Cardiac muscle cell (in vitro differentiated cells and primary cell): ENCODE data around the gene UBXN11. TPM values are rescaled to one million over a fixed set of nuclear protein-coding genes. Genes with fewer than 3 reads are reported as not detected.

Experiments used
- DNase-seq, 2 donors: peaks; one replicate each; pipeline versions ENCODE4 v3.0.0 to v3.0.0-alpha.2; 2010 to 2017; ENCODE audit warnings: low read depth in 1 of 2, low spot score in 1 of 2
- H3K27ac ChIP-seq: fragments of 200-600 bp; sonication (generic); 2 replicates; pipeline ENCODE4 v1.5.1; 2016
- H3K27me3 ChIP-seq: fragments of 200-600 bp; sonication (generic); 2 replicates; pipeline ENCODE4 v1.6.0; 2016; ENCODE audit warnings: control low read depth
- H3K36me3 ChIP-seq: fragments of 200-600 bp; sonication (generic); 2 replicates; pipeline ENCODE4 v1.5.1; 2016; ENCODE audit warnings: control low read depth
- H3K4me1 ChIP-seq: fragments of 200-600 bp; sonication (generic); 2 replicates; pipeline ENCODE4 v1.8.1; 2017; ENCODE audit warnings: low read depth, mild to moderate bottlenecking, mixed run types
- H3K4me3 ChIP-seq: fragments of 200-600 bp; sonication (generic); 2 replicates; pipeline ENCODE4 v1.5.1; 2016; ENCODE audit warnings: mild to moderate bottlenecking
- H3K9me3 ChIP-seq: fragments of 200-600 bp; sonication (generic); 2 replicates; pipeline ENCODE4 v1.5.1; 2017; ENCODE audit warnings: low read depth, mild to moderate bottlenecking, control low read depth
- polyA plus RNA-seq: library from polyadenylated mRNA; unstranded; fragments of >200 nt; fragmentation: Nextera tagmentation; extraction: Ambion mirVana; gene quantifications from 2 replicates; pipeline ENCODE4 v1.2.1, GENCODE V29; 2016
- total RNA-seq: library from RNA; depleted of rRNA; stranded (reverse); fragments of >200 nt; gene quantifications from 2 replicates; pipeline ENCODE4 v1.2.3, GENCODE V29; 2016
- TF ChIP-seq, protein P1 (sequence below): IDR thresholded peaks from 2 replicates; pipeline ENCODE4 v1.5.1; 2012; ENCODE audit warnings: low read depth, mild to moderate bottlenecking, low read length

Gene UBXN11
- total and polyA plus RNA-seq, 2 experiments from 2014 or later: 21.1 to 41.3 TPM

DNA sequence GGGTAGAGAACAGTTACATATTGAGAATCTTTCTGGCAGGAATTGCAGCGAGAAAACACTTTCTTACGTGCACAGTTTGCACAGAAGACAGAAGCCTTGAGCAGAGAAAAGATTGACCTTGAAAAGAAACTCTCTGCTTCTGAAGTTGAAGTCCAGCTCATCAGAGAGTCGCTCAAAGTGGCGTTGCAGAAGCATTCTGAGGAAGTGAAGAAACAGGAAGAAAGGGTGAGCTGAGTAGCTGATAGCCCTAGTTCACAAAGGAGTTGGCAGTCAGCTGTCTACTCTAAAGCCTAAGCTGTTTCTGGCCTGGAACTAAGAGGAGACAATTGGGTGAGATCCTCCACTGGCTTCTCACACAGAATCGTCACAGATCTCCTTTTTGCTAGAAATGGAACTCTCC, 46.9 kb downstream of the UBXN11 start:
- H3K9me3 ChIP-seq: no peaks in the 10 kb centered on the region
- TF ChIP-seq, protein P1, sequence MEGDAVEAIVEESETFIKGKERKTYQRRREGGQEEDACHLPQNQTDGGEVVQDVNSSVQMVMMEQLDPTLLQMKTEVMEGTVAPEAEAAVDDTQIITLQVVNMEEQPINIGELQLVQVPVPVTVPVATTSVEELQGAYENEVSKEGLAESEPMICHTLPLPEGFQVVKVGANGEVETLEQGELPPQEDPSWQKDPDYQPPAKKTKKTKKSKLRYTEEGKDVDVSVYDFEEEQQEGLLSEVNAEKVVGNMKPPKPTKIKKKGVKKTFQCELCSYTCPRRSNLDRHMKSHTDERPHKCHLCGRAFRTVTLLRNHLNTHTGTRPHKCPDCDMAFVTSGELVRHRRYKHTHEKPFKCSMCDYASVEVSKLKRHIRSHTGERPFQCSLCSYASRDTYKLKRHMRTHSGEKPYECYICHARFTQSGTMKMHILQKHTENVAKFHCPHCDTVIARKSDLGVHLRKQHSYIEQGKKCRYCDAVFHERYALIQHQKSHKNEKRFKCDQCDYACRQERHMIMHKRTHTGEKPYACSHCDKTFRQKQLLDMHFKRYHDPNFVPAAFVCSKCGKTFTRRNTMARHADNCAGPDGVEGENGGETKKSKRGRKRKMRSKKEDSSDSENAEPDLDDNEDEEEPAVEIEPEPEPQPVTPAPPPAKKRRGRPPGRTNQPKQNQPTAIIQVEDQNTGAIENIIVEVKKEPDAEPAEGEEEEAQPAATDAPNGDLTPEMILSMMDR: no peak
- peaks cover 32% of the 10 kb centered on the region for H3K36me3 ChIP-seq

GRCh38 chr1:26259005-26259404, 47.4 kb downstream of the UBXN11 start:
- Histone ChIP-seq H3K36me3 (peaks cover 32% of the 10 kb centered on the region), H3K27me3 (no peaks in the 10 kb centered on the region), H3K27ac (no peak overlapping the region), H3K4me3 (no peak overlapping the region), H3K9me3 (no peaks in the 10 kb centered on the region), H3K4me1 (peaks cover 18% of the 10 kb centered on the region)
- TF ChIP-seq, protein P1: no peak
- DNase-seq: no peak

More for the DNA sequence above, 46.9 kb downstream of the UBXN11 start:
- Histone ChIP-seq H3K4me1 (peaks cover 12% of the 10 kb centered on the region), H3K27ac (no peak overlapping the region), H3K4me3 (no peak overlapping the region), H3K27me3 (no peaks in the 10 kb centered on the region)
- no peak for DNase-seq

- H3K27me3 ChIP-seq: no peaks in the 10 kb centered on the region
- H3K27ac ChIP-seq: no peak overlapping the region
- TF ChIP-seq, protein P1: no peak
- no peaks in the 10 kb centered on the region for H3K9me3 ChIP-seq
- DNase-seq: no peak
- H3K4me3 ChIP-seq: no peak overlapping the region
- H3K36me3 ChIP-seq: peaks cover 27% of the 10 kb centered on the region
- peaks cover 23% of the 10 kb centered on the region for H3K4me1 ChIP-seq
Observed at GRCh38 chr1:26257222-26257621, 49.2 kb downstream of the UBXN11 start.

DNA sequence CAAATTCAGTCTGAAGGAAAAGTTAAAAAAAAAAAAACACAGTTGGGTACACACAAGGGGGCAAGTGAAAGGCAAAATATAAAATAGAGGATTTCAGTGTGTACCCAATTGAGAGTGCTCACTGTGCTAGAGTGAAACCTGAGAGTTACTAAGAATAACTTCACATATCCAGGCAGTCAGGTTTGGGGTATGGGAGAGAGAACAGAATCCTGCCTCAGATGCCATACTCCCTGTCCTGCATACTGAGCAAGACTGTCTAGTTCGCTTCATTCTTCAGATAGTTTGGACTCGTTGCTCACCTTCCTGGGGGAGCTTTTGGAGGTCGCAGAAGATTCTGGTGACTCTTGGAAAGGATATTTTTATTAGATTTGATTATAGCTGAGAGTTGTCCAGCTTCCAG, 52.0 kb downstream of the UBXN11 start:
- no peaks in the 10 kb centered on the region for H3K9me3 ChIP-seq
- peaks cover 23% of the 10 kb centered on the region for H3K4me1 ChIP-seq
- H3K36me3 ChIP-seq: peaks cover 14% of the 10 kb centered on the region
- TF ChIP-seq, protein P1: no peak
- H3K27ac ChIP-seq: peak overlapping the region; percentile 97
- peak in 1 of 2 donors; percentile 73 for DNase-seq
- no peaks in the 10 kb centered on the region for H3K27me3 ChIP-seq
- no peak overlapping the region for H3K4me3 ChIP-seq

GRCh38 chr1:26252718-26253117, 53.7 kb downstream of the UBXN11 start:
- DNase-seq: no peak
- TF ChIP-seq, protein P1: no peak
- Histone ChIP-seq H3K4me3 (no peak overlapping the region), H3K36me3 (peaks cover 6% of the 10 kb centered on the region), H3K4me1 (peaks cover 23% of the 10 kb centered on the region), H3K9me3 (no peaks in the 10 kb centered on the region), H3K27me3 (no peaks in the 10 kb centered on the region), H3K27ac (no peak overlapping the region)

- no peak overlapping the region for H3K4me3 ChIP-seq
- H3K27me3 ChIP-seq: no peaks in the 10 kb centered on the region
- DNase-seq: peak in 1 of 2 donors; percentile 39
- peaks cover 5% of the 10 kb centered on the region for H3K4me1 ChIP-seq
- TF ChIP-seq, protein P1: no peak
- no peak overlapping the region for H3K27ac ChIP-seq
- peaks cover 6% of the 10 kb centered on the region for H3K36me3 ChIP-seq
- no peaks in the 10 kb centered on the region for H3K9me3 ChIP-seq
Observed at GRCh38 chr1:26239936-26240335, 66.5 kb downstream of the UBXN11 start.
